Ishikawa (cell line): ENCODE measurements around the gene THSD4.

Source experiments
- CEBPB ChIP-seq: IDR thresholded peaks from 2 replicates; pipeline ENCODE4 v1.6.1; 2012
- CREB1 ChIP-seq: IDR thresholded peaks from 2 replicates; pipeline ENCODE4 v1.6.1; 2012; ENCODE audit warnings: low read depth
- EGR1 ChIP-seq: IDR thresholded peaks from 2 replicates; pipeline ENCODE4 v1.6.1; 2012
- EP300 ChIP-seq: IDR thresholded peaks from 2 replicates; pipeline ENCODE4 v1.6.1; 2012; ENCODE audit warnings: borderline replicate concordance
- FOXM1 ChIP-seq: IDR thresholded peaks from 2 replicates; pipeline ENCODE4 v1.6.1; 2012; ENCODE audit warnings: low read depth, borderline replicate concordance
- MAX ChIP-seq: IDR thresholded peaks from 2 replicates; pipeline ENCODE4 v1.6.1; 2012
- NFIC ChIP-seq: IDR thresholded peaks from 2 replicates; pipeline ENCODE4 v1.6.1; 2012
- RAD21 ChIP-seq: IDR thresholded peaks from 2 replicates; pipeline ENCODE4 v1.6.1; 2012; ENCODE audit warnings: low read depth
- REST ChIP-seq: IDR thresholded peaks from 2 replicates; pipeline ENCODE4 v1.6.1; 2012; ENCODE audit warnings: low read depth, mild to moderate bottlenecking
- TAF1 ChIP-seq: IDR thresholded peaks from 2 replicates; pipeline ENCODE4 v1.6.1; 2012; ENCODE audit warnings: low read depth, mild to moderate bottlenecking
- TCF12 ChIP-seq: IDR thresholded peaks from 2 replicates; pipeline ENCODE4 v1.6.1; 2012; ENCODE audit warnings: low read depth
- TEAD4 ChIP-seq: IDR thresholded peaks from 2 replicates; pipeline ENCODE4 v1.6.1; 2012
- USF1 ChIP-seq: IDR thresholded peaks from 2 replicates; pipeline ENCODE4 v1.6.1; 2012
- YY1 ChIP-seq: IDR thresholded peaks from 2 replicates; pipeline ENCODE4 v1.6.1; 2012; ENCODE audit warnings: low read depth
- ZBTB7A ChIP-seq: IDR thresholded peaks from 2 replicates; pipeline ENCODE4 v1.6.1; 2012; ENCODE audit warnings: low read depth

Gene THSD4

GRCh38 chr15:71687902-71688508 is 572.7 kb downstream of the THSD4 start:
- no peak for TF ChIP-seq YY1
- TF ChIP-seq FOXM1: no peak
- TF ChIP-seq EP300: no peak
- no peak for TF ChIP-seq NFIC
- TF ChIP-seq CREB1: no peak

GRCh38 chr15:71688509-71689094 is 573.3 kb downstream of the THSD4 start:
- TF ChIP-seq RAD21 (no peak), REST (no peak), USF1 (no peak), TCF12 (no peak), NFIC (no peak), TEAD4 (no peak), MAX (no peak), CREB1 (no peak), CEBPB (no peak), ZBTB7A (no peak), FOXM1 (no peak), YY1 (no peak), TAF1 (no peak), EGR1 (no peak), EP300 (no peak)

- TF ChIP-seq CREB1 (no peak), EP300 (no peak), NFIC (no peak), USF1 (no peak), CEBPB (no peak), RAD21 (no peak), EGR1 (no peak), ZBTB7A (no peak), TAF1 (no peak), YY1 (no peak), TEAD4 (no peak), FOXM1 (no peak), REST (no peak), TCF12 (no peak), MAX (no peak)
These were observed 575.8 kb downstream of the THSD4 start for GRCh38 chr15:71691081-71691457.

GRCh38 chr15:71691458-71692417 is 576.5 kb downstream of the THSD4 start:
- no peak for TF ChIP-seq EP300
- peak; percentile 63 for TF ChIP-seq TEAD4

- no peak for TF ChIP-seq CEBPB
- TF ChIP-seq CREB1: no peak
- no peak for TF ChIP-seq USF1
- TF ChIP-seq MAX: no peak
- TF ChIP-seq FOXM1: no peak
- no peak for TF ChIP-seq EP300
- TF ChIP-seq TEAD4: no peak
- no peak for TF ChIP-seq TAF1
These were observed 582.0 kb downstream of the THSD4 start for GRCh38 chr15:71697236-71697635.
